ENCODE data around the gene ATP2A1. TPM values are rescaled to one million over a fixed set of nuclear protein-coding genes. Genes with fewer than 3 reads are reported as not detected.

ATP2A1 gene
- polyA plus RNA-seq, 2 of the 4 experiments (the other 2 are of a cell fraction), result 0.96 to 5.2 TPM

DNA sequence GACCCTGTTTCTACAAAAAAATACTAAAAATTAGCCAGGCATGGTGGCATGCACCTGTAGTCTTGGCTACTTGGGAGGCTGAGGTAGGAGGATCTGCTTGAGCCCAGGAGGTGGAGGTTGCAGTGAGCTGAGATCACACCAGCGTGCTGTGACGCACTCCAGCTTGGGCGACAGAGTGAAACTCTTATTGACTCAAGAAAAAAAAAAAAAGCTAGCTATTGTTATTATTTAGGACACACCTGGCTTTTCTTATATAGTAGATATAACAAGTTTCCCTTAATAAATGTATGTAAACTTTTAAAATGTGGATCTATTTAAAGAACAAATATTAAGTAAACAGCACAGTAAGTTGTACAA, 44.9 kb downstream of the ATP2A1 start:
- Histone ChIP-seq H3K4me3 (no peak overlapping the region), H3K9me3 (no peaks in the 10 kb centered on the region), H3K27ac (no peak overlapping the region), H3K4me2 (no peak overlapping the region), H3K4me1 (peaks cover 10% of the 10 kb centered on the region; the same call in 2 of the 3 replicates)
- ChIA-PET CTCF (interaction anchor here (1.1 to 4.0 kb wide), 7 partner anchors 9 to 51 kb away, joined by 3 to 12 read pairs (median 6); no protein-coding TSS in a partner anchor), POLR2A (no interaction called here)
- FAIRE-seq, result no peak
- no peak for DNase-seq (ENCODE audit: low read depth in 1 of 2, low spot score in 1 of 2)
- TF ChIP-seq CBX8 (IDR thresholded peaks at IDR 0.05) (no peak), RARB (CRISPR knock-in tag; IDR thresholded peaks at IDR 0.05) (no peak)
- TF ChIP-seq, protein P1, sequence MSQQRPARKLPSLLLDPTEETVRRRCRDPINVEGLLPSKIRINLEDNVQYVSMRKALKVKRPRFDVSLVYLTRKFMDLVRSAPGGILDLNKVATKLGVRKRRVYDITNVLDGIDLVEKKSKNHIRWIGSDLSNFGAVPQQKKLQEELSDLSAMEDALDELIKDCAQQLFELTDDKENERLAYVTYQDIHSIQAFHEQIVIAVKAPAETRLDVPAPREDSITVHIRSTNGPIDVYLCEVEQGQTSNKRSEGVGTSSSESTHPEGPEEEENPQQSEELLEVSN (IDR thresholded peaks at IDR 0.05; ENCODE audit: borderline replicate concordance, low read depth), result no peak
- no peak for ATAC-seq
- 87% methylated on average over 3 of the region's 3 CpGs for WGBS (ENCODE audit: missing lambda C conversion rate)

DNA sequence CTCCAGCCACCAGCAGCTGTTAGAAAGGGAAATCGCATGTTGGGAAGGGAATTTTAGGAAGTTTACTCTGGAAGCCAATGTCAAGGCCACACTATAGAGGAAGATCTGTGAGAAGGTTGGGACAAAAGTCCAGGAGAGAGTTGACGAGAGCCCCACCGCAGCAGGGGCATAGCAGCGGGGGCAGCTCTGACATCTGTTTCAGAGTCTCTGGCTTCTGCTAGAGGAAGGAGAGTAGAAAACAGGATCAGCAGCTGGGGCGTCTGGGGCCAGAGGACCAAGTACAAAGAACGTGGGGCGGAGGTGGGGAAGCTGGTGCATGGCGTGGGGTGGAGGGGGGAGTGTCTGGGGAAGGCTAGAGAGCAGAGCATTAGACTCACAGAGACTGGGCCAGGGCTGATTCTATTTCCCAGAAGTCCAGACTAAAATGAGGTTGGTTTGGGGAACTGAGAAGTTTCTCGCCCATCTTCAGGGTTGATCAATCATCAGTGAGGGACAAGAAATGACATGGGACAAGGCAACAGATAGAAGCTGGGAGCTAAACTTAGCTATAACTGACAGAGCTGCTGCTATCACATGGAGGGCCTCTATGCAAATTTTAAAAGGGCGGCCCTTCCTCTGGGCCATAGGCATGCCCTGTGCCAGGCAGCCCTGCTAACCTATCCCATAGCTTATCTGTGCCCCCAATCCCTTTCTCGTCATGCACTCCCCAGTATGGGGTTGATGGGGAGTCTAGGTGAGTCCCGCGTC, 45.5 kb downstream of the ATP2A1 start:
- TF ChIP-seq RAD21 (conservative IDR thresholded peaks at IDR 0.05 in 1 of 2, IDR thresholded peaks at IDR 0.05 in 1 of 2) (no peak), ZNF302 (CRISPR knock-in tag; IDR thresholded peaks at IDR 0.05) (no peak), FOXS1 (CRISPR knock-in tag; IDR thresholded peaks at IDR 0.05) (no peak), MAZ (IDR thresholded peaks at IDR 0.05; ENCODE audit: borderline replicate concordance, low read depth, low read length) (no peak), NR3C1 (IDR thresholded peaks at IDR 0.05) (no peak), ZC3H11A (IDR thresholded peaks at IDR 0.05) (no peak), HOXB5 (CRISPR knock-in tag; IDR thresholded peaks at IDR 0.05) (no peak)
- TF ChIP-seq, protein P2, sequence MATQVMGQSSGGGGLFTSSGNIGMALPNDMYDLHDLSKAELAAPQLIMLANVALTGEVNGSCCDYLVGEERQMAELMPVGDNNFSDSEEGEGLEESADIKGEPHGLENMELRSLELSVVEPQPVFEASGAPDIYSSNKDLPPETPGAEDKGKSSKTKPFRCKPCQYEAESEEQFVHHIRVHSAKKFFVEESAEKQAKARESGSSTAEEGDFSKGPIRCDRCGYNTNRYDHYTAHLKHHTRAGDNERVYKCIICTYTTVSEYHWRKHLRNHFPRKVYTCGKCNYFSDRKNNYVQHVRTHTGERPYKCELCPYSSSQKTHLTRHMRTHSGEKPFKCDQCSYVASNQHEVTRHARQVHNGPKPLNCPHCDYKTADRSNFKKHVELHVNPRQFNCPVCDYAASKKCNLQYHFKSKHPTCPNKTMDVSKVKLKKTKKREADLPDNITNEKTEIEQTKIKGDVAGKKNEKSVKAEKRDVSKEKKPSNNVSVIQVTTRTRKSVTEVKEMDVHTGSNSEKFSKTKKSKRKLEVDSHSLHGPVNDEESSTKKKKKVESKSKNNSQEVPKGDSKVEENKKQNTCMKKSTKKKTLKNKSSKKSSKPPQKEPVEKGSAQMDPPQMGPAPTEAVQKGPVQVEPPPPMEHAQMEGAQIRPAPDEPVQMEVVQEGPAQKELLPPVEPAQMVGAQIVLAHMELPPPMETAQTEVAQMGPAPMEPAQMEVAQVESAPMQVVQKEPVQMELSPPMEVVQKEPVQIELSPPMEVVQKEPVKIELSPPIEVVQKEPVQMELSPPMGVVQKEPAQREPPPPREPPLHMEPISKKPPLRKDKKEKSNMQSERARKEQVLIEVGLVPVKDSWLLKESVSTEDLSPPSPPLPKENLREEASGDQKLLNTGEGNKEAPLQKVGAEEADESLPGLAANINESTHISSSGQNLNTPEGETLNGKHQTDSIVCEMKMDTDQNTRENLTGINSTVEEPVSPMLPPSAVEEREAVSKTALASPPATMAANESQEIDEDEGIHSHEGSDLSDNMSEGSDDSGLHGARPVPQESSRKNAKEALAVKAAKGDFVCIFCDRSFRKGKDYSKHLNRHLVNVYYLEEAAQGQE (IDR thresholded peaks at IDR 0.05), result no peak
- H3K27ac ChIP-seq, result peak overlapping the region in 1 of 2 experiments; percentile 93; a peak in 2 of 6 replicates
- WGBS (ENCODE audit: missing lambda C conversion rate), result 81% methylated on average over 13 of the region's 13 CpGs
- H3K9me3 ChIP-seq, result no peaks in the 10 kb centered on the region
- ChIA-PET POLR2A (interaction anchor here (0.5 kb wide), 2 partner anchors 24 to 101 kb away, joined by 3 read pairs; partner anchors contain the start of gene ATXN2L), CTCF (interaction anchor here (0.6 to 4.0 kb wide), 7 partner anchors 10 to 50 kb away, joined by 4 to 12 read pairs (median 6); no protein-coding TSS in a partner anchor)
- H3K4me1 ChIP-seq, result peaks cover 10% of the 10 kb centered on the region; the same call in 2 of the 3 replicates
- ATAC-seq (no peak), FAIRE-seq (no peak), DNase-seq (ENCODE audit: low read depth in 1 of 2, low spot score in 1 of 2) (no peak)
- H3K4me3 ChIP-seq, result no peak overlapping the region
- H3K4me2 ChIP-seq, result peak overlapping the region; percentile 67

DNA sequence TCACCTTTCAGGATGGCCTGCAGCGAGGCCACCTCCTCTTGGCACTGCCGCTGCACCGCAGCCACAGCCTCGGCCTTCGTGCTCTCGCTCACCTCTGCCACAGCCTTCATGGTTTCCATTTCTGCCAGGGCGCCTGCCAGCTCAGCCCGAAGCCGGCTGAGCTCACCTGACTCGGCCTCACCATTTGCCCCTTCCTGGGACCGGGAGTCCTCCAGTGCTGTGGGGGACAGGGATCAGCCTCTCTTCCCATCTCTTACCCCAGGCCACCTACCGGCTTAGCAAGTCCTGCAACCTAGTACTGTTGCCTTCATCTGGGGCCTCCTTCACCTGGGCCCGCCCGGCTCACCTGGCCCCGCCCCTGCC, 46.1 kb downstream of the ATP2A1 start:
- WGBS (ENCODE audit: missing lambda C conversion rate), result 63% methylated on average over 14 of the region's 15 CpGs
- no peak for FAIRE-seq
- POLR2A ChIA-PET, result interaction anchor here (0.5 to 1.6 kb wide), 4 partner anchors 20 to 61 kb away, joined by 3 to 6 read pairs (median 4); partner anchors contain the start of gene NFATC2IP
- Histone ChIP-seq H3K4me2 (peak overlapping the region; percentile 67), H3K4me1 (peaks cover 10% of the 10 kb centered on the region; the same call in 2 of the 3 replicates), H3K27ac (peak overlapping the region; percentile 93; a peak in 5 of 6 replicates), H3K4me3 (peak overlapping the region; percentile 60), H3K9me3 (no peaks in the 10 kb centered on the region)
- CTCF ChIA-PET, result interaction anchor here (1.3 to 4.0 kb wide), 4 partner anchors 10 to 49 kb away, joined by 4 to 12 read pairs (median 9); no protein-coding TSS in a partner anchor
- ATAC-seq, result no peak; a peak in 1 of 6 replicates
- TF ChIP-seq NR3C1 (IDR thresholded peaks at IDR 0.05) (no peak), ZC3H11A (IDR thresholded peaks at IDR 0.05) (no peak), RNF2 (IDR thresholded peaks at IDR 0.05; ENCODE audit: borderline replicate concordance, low read depth) (no peak), PHF8 (IDR thresholded peaks at IDR 0.05; ENCODE audit: borderline replicate concordance, low read depth) (no peak), KDM1A (IDR thresholded peaks at IDR 0.05; ENCODE audit: low read depth) (no peak), HEYL (CRISPR knock-in tag; IDR thresholded peaks at IDR 0.05) (no peak), CHD2 (IDR thresholded peaks at IDR 0.05; ENCODE audit: low read length, partially characterized antibody) (no peak)
- TF ChIP-seq, protein P3, sequence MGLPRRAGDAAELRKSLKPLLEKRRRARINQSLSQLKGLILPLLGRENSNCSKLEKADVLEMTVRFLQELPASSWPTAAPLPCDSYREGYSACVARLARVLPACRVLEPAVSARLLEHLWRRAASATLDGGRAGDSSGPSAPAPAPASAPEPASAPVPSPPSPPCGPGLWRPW (IDR thresholded peaks at IDR 0.05), result no peak
- TF ChIP-seq, protein P4, sequence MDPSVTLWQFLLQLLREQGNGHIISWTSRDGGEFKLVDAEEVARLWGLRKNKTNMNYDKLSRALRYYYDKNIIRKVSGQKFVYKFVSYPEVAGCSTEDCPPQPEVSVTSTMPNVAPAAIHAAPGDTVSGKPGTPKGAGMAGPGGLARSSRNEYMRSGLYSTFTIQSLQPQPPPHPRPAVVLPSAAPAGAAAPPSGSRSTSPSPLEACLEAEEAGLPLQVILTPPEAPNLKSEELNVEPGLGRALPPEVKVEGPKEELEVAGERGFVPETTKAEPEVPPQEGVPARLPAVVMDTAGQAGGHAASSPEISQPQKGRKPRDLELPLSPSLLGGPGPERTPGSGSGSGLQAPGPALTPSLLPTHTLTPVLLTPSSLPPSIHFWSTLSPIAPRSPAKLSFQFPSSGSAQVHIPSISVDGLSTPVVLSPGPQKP (IDR thresholded peaks at IDR 0.05; ENCODE audit: low read depth, low read length), result no peak
- TF ChIP-seq, protein P5, sequence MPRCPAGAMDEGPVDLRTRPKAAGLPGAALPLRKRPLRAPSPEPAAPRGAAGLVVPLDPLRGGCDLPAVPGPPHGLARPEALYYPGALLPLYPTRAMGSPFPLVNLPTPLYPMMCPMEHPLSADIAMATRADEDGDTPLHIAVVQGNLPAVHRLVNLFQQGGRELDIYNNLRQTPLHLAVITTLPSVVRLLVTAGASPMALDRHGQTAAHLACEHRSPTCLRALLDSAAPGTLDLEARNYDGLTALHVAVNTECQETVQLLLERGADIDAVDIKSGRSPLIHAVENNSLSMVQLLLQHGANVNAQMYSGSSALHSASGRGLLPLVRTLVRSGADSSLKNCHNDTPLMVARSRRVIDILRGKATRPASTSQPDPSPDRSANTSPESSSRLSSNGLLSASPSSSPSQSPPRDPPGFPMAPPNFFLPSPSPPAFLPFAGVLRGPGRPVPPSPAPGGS (IDR thresholded peaks at IDR 0.05), result no peak
- TF ChIP-seq, protein P6, sequence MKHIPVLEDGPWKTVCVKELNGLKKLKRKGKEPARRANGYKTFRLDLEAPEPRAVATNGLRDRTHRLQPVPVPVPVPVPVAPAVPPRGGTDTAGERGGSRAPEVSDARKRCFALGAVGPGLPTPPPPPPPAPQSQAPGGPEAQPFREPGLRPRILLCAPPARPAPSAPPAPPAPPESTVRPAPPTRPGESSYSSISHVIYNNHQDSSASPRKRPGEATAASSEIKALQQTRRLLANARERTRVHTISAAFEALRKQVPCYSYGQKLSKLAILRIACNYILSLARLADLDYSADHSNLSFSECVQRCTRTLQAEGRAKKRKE (CRISPR knock-in tag; IDR thresholded peaks at IDR 0.05; ENCODE audit: low read depth), result no peak
- DNase-seq (ENCODE audit: low read depth in 1 of 2, low spot score in 1 of 2), result no peak
